Measurements from ENCODE around the gene SYDE1. TPM values are rescaled to one million over a fixed set of nuclear protein-coding genes. Genes with fewer than 3 reads are reported as not detected.

SYDE1 gene
- total RNA-seq, 3 donors from 2014 or later (not counting 1 experiment from before 2014, with no cell fraction given) = not detected

DNA sequence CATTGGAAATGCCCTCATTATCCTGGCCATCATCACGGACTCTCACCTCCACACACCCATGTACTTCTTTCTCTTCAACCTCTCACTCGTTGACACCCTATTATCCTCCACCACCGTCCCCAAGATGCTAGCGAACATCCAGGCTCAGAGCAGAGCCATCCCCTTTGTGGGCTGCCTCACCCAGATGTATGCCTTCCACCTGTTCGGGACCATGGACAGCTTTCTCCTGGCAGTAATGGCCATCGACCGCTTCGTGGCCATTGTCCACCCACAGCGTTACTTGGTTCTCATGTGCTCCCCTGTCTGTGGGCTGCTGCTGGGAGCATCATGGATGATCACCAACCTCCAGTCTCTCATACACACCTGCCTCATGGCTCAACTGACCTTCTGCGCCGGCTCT, 20.0 kb upstream of the SYDE1 start:
- Mint-ChIP-seq H3K36me3 (no peaks in the 10 kb centered on the region), H3K4me3 (no peak overlapping the region), H3K27ac (no peak overlapping the region), H3K27me3 (ENCODE audit: low read depth in 2 of 2) (peaks cover 11 to 18% of the 10 kb centered on the region in 2 donors), H3K4me1 (no peaks in the 10 kb centered on the region), H3K9me3 (no peaks in the 10 kb centered on the region)
- Histone ChIP-seq H3K4me3 (ENCODE audit: low read length) (no peak overlapping the region), H3K27me3 (ENCODE audit: control insufficient read depth, insufficient read depth, low read length) (no peaks in the 10 kb centered on the region), H3K27ac (ENCODE audit: low read length) (no peak overlapping the region), H3K4me1 (ENCODE audit: control insufficient read depth, insufficient read depth, low read length) (peaks cover 5% of the 10 kb centered on the region), H3K9me3 (ENCODE audit: control insufficient read depth, insufficient read depth, low read length) (no peaks in the 10 kb centered on the region), H3K36me3 (ENCODE audit: control insufficient read depth, insufficient read depth, low read length) (no peaks in the 10 kb centered on the region)
- intact Hi-C loops (cut with micrococcal nuclease) = no loop called here
- DNase-seq (no peak), ATAC-seq (no peak)
- TF ChIP-seq, protein P1, sequence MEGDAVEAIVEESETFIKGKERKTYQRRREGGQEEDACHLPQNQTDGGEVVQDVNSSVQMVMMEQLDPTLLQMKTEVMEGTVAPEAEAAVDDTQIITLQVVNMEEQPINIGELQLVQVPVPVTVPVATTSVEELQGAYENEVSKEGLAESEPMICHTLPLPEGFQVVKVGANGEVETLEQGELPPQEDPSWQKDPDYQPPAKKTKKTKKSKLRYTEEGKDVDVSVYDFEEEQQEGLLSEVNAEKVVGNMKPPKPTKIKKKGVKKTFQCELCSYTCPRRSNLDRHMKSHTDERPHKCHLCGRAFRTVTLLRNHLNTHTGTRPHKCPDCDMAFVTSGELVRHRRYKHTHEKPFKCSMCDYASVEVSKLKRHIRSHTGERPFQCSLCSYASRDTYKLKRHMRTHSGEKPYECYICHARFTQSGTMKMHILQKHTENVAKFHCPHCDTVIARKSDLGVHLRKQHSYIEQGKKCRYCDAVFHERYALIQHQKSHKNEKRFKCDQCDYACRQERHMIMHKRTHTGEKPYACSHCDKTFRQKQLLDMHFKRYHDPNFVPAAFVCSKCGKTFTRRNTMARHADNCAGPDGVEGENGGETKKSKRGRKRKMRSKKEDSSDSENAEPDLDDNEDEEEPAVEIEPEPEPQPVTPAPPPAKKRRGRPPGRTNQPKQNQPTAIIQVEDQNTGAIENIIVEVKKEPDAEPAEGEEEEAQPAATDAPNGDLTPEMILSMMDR (IDR thresholded peaks at IDR 0.05) = no peak
- whole genome bisulfite sequencing (ENCODE audit: insufficient coverage) = 84% methylated on average over 11 of the region's 11 CpGs

DNA sequence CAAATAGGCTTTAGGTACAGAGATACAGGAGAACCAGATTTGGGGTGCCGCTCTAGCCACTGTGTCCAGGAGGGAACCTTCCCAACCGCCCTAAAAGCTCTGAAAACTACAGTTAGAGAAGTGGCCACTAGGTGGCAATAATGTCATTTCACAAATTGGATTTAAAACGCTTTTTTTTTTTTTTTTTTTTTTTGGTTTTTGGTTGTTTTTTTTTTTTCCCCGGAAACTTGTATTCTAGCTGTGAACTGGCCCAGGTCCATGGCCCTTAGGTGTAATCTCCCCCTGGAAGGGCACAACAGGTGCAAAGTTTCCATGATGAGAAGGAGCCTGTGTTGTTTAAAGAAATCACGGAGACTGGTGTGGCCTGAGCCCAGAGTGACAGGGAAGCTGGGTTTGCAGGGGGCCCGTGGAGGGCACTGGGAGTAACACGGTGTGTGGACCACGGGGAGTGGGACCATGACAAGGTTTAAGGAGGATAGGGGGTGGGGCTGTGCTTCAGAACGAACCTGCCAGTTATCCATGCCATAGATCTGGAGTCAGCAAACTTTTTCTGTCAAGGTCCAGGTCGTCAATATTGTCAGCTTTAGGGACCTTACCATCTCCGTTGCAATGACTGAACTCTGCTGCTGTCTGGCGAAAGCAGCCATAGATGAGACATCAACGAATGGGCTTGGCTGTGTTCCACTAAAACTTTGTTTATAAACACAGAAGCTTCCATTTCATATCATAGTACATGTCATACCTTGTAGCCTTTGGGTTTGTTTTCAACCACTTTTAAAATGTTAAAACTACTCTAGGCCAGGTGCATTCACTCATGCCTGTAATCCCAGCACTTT, 15.1 kb upstream of the SYDE1 start:
- 37% methylated on average over 12 of the region's 13 CpGs for WGBS (ENCODE audit: insufficient coverage)

DNA sequence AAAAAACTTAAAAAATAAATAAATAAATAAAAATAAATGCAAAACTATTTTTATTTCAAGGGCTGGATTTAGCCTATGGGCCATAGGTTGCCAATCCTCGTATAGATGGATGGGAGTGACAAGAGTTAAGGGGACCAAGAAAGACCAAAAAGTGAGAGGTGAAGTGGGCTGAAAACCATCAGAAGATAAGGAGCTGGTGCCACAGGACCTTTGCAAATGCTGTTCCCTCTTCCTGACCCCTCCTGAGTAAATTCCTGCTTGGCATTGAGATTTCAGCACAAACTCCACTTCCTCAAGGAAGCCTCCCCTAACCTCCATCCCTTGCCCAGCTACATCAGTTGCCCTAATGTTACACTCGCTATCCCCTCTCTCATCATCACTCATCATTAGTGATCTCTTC, 14.2 kb upstream of the SYDE1 start:
- Mint-ChIP-seq H3K27ac (no peak overlapping the region), H3K36me3 (no peaks in the 10 kb centered on the region)

More for the DNA sequence above, 15.1 kb upstream of the SYDE1 start:
- Mint-ChIP-seq H3K9me3 (no peaks in the 10 kb centered on the region), H3K4me3 (no peak overlapping the region), H3K27ac (no peak overlapping the region), H3K36me3 (no peaks in the 10 kb centered on the region), H3K27me3 (ENCODE audit: low read depth in 2 of 2) (peaks cover 9 to 12% of the 10 kb centered on the region in 2 donors), H3K4me1 (no peaks in the 10 kb centered on the region)
- TF ChIP-seq, protein P1 (IDR thresholded peaks at IDR 0.05) = peak; percentile 76
- Histone ChIP-seq H3K36me3 (ENCODE audit: control insufficient read depth, insufficient read depth, low read length) (no peaks in the 10 kb centered on the region), H3K4me1 (ENCODE audit: control insufficient read depth, insufficient read depth, low read length) (peaks cover 7% of the 10 kb centered on the region), H3K27ac (ENCODE audit: low read length) (no peak overlapping the region), H3K9me3 (ENCODE audit: control insufficient read depth, insufficient read depth, low read length) (no peaks in the 10 kb centered on the region), H3K4me3 (ENCODE audit: low read length) (no peak overlapping the region), H3K27me3 (ENCODE audit: control insufficient read depth, insufficient read depth, low read length) (no peaks in the 10 kb centered on the region)
- intact Hi-C loops (cut with micrococcal nuclease) = loop anchor here (1.0 to 2.0 kb wide), 2 partner anchors 58 to 465 kb away; no protein-coding TSS in a partner anchor
- DNase-seq (peak; percentile 20 to 88), ATAC-seq (peak; percentile 77 to 78 (median 78))

More for the DNA sequence above, 14.2 kb upstream of the SYDE1 start:
- no peaks in the 10 kb centered on the region for H3K9me3 Mint-ChIP-seq
- no peak overlapping the region for H3K27ac ChIP-seq (ENCODE audit: low read length)
- 60% methylated on average over 1 of the region's 2 CpGs for WGBS (ENCODE audit: insufficient coverage)
- intact Hi-C loops (cut with micrococcal nuclease) = loop anchor here (2.0 kb wide), 1 partner anchor 464 kb away; no protein-coding TSS in a partner anchor
- peaks cover 7% of the 10 kb centered on the region for H3K4me1 ChIP-seq (ENCODE audit: control insufficient read depth, insufficient read depth, low read length)
- no peak overlapping the region for H3K4me3 Mint-ChIP-seq
- no peaks in the 10 kb centered on the region for H3K4me1 Mint-ChIP-seq
- no peak for DNase-seq
- no peak for ATAC-seq
- no peaks in the 10 kb centered on the region for H3K9me3 ChIP-seq (ENCODE audit: control insufficient read depth, insufficient read depth, low read length)
- TF ChIP-seq, protein P1 (IDR thresholded peaks at IDR 0.05) = no peak
- peaks cover under 1 to 3% of the 10 kb centered on the region in 2 donors for H3K27me3 Mint-ChIP-seq (ENCODE audit: low read depth in 2 of 2)
- no peaks in the 10 kb centered on the region for H3K36me3 ChIP-seq (ENCODE audit: control insufficient read depth, insufficient read depth, low read length)
- H3K4me3 ChIP-seq (ENCODE audit: low read length) = no peak overlapping the region
- H3K27me3 ChIP-seq (ENCODE audit: control insufficient read depth, insufficient read depth, low read length) = no peaks in the 10 kb centered on the region

All from natural killer cell (primary cell).